GM23338 (cell line): ENCODE measurements around the gene OR10D3. TPM values are rescaled to one million over a fixed set of nuclear protein-coding genes. Genes with fewer than 3 reads are reported as not detected.

Experiments used
- ATAC-seq: fragments of 200-7000 bp; cut with Tn5 transposase; 3 replicates; pipeline ENCODE4 v1.9.1; 2020
- DNase-seq: peaks from one replicate; pipeline ENCODE4 v3.0.0-alpha.2; 2015; ENCODE audit warnings: low spot score
- H2AFZ ChIP-seq: fragments of 200-600 bp; sonication (generic); 2 replicates; pipeline ENCODE4 v1.8.0; 2016; ENCODE audit warnings: antibody characterized with exemption, mild to moderate bottlenecking, moderate library complexity
- H3F3A ChIP-seq: fragments of 200-600 bp; sonication (generic); replicated peaks from 2 replicates; pipeline ENCODE4 v1.8.0; 2017; ENCODE audit warnings: antibody characterized with exemption, mixed run types, low read depth
- H3K27ac ChIP-seq: fragments of 200-600 bp; sonication (generic); 2 replicates; pipeline ENCODE4 v1.6.1; 2016; ENCODE audit warnings: low read depth
- H3K27me3 ChIP-seq: fragments of 200-600 bp; sonication (generic); 2 replicates; pipeline ENCODE4 v1.8.0; 2016; ENCODE audit warnings: mild to moderate bottlenecking, mixed run types, moderate library complexity; ENCODE audit not compliant: insufficient read depth
- H3K36me3 ChIP-seq: fragments of 200-600 bp; sonication (generic); 2 replicates; pipeline ENCODE4 v1.8.0; 2016; ENCODE audit warnings: mild to moderate bottlenecking; ENCODE audit not compliant: insufficient read depth
- H3K4me1 ChIP-seq: fragments of 200-600 bp; sonication (generic); 2 replicates; pipeline ENCODE4 v1.8.0; 2016; ENCODE audit warnings: mild to moderate bottlenecking, moderate library complexity; ENCODE audit not compliant: insufficient read depth
- H3K4me2 ChIP-seq: fragments of 200-600 bp; sonication (generic); 2 replicates; pipeline ENCODE4 v1.7.1; 2017; ENCODE audit warnings: mixed run types
- H3K4me3 ChIP-seq: fragments of 200-600 bp; sonication (generic); 2 replicates; pipeline ENCODE4 v1.6.1; 2016; ENCODE audit warnings: mixed run types
- H3K79me2 ChIP-seq: fragments of 200-600 bp; sonication (generic); replicated peaks from 2 replicates; pipeline ENCODE4 v1.8.0; 2017; ENCODE audit warnings: mild to moderate bottlenecking; ENCODE audit not compliant: insufficient read depth
- H3K9me2 ChIP-seq: fragments of 200-600 bp; sonication (generic); 2 replicates; pipeline ENCODE4 v1.8.0; 2017; ENCODE audit not compliant: insufficient read depth
- H4K20me1 ChIP-seq: fragments of 200-600 bp; sonication (generic); replicated peaks from 2 replicates; pipeline ENCODE4 v1.8.0; 2017; ENCODE audit warnings: mild to moderate bottlenecking; ENCODE audit not compliant: insufficient read depth
- H3K27ac Mint-ChIP-seq: 2 replicates; pipeline ENCODE4 v1.8.0; 2020; ENCODE audit warnings: inconsistent platforms, mild to moderate bottlenecking, moderate library complexity, mixed read lengths
- H3K27me3 Mint-ChIP-seq: 3 replicates; pipeline ENCODE4 v1.8.0; 2022; ENCODE audit warnings: low read depth, mild to moderate bottlenecking, moderate library complexity, mixed read lengths, inconsistent platforms; ENCODE audit not compliant: insufficient read depth, poor library complexity
- H3K36me3 Mint-ChIP-seq: 3 replicates; pipeline ENCODE4 v1.8.0; 2021; ENCODE audit warnings: low read depth, mild to moderate bottlenecking, inconsistent platforms, moderate library complexity, mixed read lengths
- H3K4me1 Mint-ChIP-seq: 3 replicates; pipeline ENCODE4 v1.8.0; 2020; ENCODE audit warnings: mild to moderate bottlenecking, inconsistent platforms, mixed read lengths
- H3K4me3 Mint-ChIP-seq: 3 replicates; pipeline ENCODE4 v1.8.0; 2021; ENCODE audit warnings: moderate library complexity, mild to moderate bottlenecking, inconsistent platforms, mixed read lengths
- H3K9me3 Mint-ChIP-seq: 3 replicates; pipeline ENCODE4 v1.8.0; 2020; ENCODE audit warnings: moderate library complexity, mild to moderate bottlenecking, inconsistent platforms, mixed read lengths
- CTCF ChIP-seq, 2 experiments: fragments of 200-600 bp in 1 of 2; sonication (generic) in 1 of 2; conservative IDR thresholded peaks; 2 replicates each; pipeline versions ENCODE4 v1.5.1 to v1.6.1; 2016 to 2017; ENCODE audit warnings: antibody characterized with exemption in 2 of 2, low read depth in 2 of 2, mild to moderate bottlenecking in 2 of 2, moderate library complexity in 1 of 2
- NANOG ChIP-seq: IDR thresholded peaks from 2 replicates; pipeline ENCODE4 v1.6.1; 2016; ENCODE audit warnings: antibody characterized with exemption, borderline replicate concordance
- STAT1 ChIP-seq: IDR thresholded peaks from one replicate; pipeline ENCODE4 v1.6.1; 2016; ENCODE audit warnings: antibody characterized with exemption; ENCODE audit not compliant: unreplicated experiment
- polyA plus RNA-seq: library from polyadenylated mRNA; unstranded; fragments of >200 nt; fragmentation: Nextera tagmentation; extraction: Ambion mirVana; gene quantifications from 2 replicates; pipeline ENCODE4 v1.2.1, GENCODE V29; 2016
- total RNA-seq: library from RNA; depleted of rRNA; stranded (reverse); fragments of >200 nt; shearing (Covaris generic); gene quantifications from 2 replicates; pipeline ENCODE4 v1.2.3, GENCODE V29; 2014; rRNA removed

OR10D3 gene
- total and polyA plus RNA-seq, 2 experiments from 2014 or later: not detected

- Mint-ChIP-seq H3K27me3 (no peaks in the 10 kb centered on the region), H3K36me3 (no peaks in the 10 kb centered on the region), H3K4me3 (no peak overlapping the region), H3K4me1 (no peaks in the 10 kb centered on the region), H3K9me3 (no peaks in the 10 kb centered on the region), H3K27ac (no peak overlapping the region)
- H3K9me2 ChIP-seq: no peaks in the 10 kb centered on the region; the same call in 1 of the 2 replicates
- no peaks in the 10 kb centered on the region for H3K36me3 ChIP-seq
- TF ChIP-seq NANOG (no peak), STAT1 (no peak), CTCF (conservative IDR thresholded peaks at IDR 0.05; ENCODE audit: low read depth in 2 of 2) (no peak)
- no peaks in the 10 kb centered on the region for H3K79me2 ChIP-seq
- no peak overlapping the region for H3K4me2 ChIP-seq
- H3K27ac ChIP-seq: no peak overlapping the region
- H4K20me1 ChIP-seq: no peaks in the 10 kb centered on the region
- no peak for DNase-seq
- ATAC-seq: no peak
- no peaks in the 10 kb centered on the region for H3K27me3 ChIP-seq
- no peak overlapping the region for H2AFZ ChIP-seq
- H3K4me3 ChIP-seq: no peak overlapping the region
- no peaks in the 10 kb centered on the region for H3F3A ChIP-seq
- no peaks in the 10 kb centered on the region for H3K4me1 ChIP-seq
Measured at GRCh38 chr11:124233376-124233775, 50.2 kb downstream of the OR10D3 start.

Other genes starting within 250 kb of the OR10D3 start
- not detected in 2 replicates for gene OR4D5, start 243.7 kb upstream of the OR10D3 start, total RNA-seq
- gene OR4D5, start 243.7 kb upstream of the OR10D3 start, polyA plus RNA-seq: not detected in 2 replicates
- gene OR6T1, start 239.5 kb upstream of the OR10D3 start, total RNA-seq: not detected in 2 replicates
- not detected in 2 replicates for gene OR6T1, start 239.5 kb upstream of the OR10D3 start, polyA plus RNA-seq
- not detected in 2 replicates for gene OR10S1, start 205.6 kb upstream of the OR10D3 start, total RNA-seq
- not detected in 2 replicates for gene OR10S1, start 205.6 kb upstream of the OR10D3 start, polyA plus RNA-seq
- not detected in 2 replicates for gene OR10G6, start 188.2 kb upstream of the OR10D3 start, total RNA-seq
- not detected in 2 replicates for gene OR10G6, start 188.2 kb upstream of the OR10D3 start, polyA plus RNA-seq
- gene OR10G4, start 170.3 kb upstream of the OR10D3 start, total RNA-seq: not detected in 2 replicates
- not detected in 2 replicates for gene OR10G4, start 170.3 kb upstream of the OR10D3 start, polyA plus RNA-seq
- not detected in 2 replicates for gene OR10G9, start 160.3 kb upstream of the OR10D3 start, total RNA-seq
- gene OR10G9, start 160.3 kb upstream of the OR10D3 start, polyA plus RNA-seq: not detected in 2 replicates
- not detected in 2 replicates for gene OR10G8, start 156.5 kb upstream of the OR10D3 start, total RNA-seq
- not detected in 2 replicates for gene OR10G8, start 156.5 kb upstream of the OR10D3 start, polyA plus RNA-seq
- gene OR10G7, start 142.0 kb upstream of the OR10D3 start, total RNA-seq: not detected in 2 replicates
- not detected in 2 replicates for gene OR10G7, start 142.0 kb upstream of the OR10D3 start, polyA plus RNA-seq
- 13.5 and 15.2 TPM in 2 replicates for gene VWA5A, start 67.9 kb upstream of the OR10D3 start, total RNA-seq
- gene VWA5A, start 67.9 kb upstream of the OR10D3 start, polyA plus RNA-seq: 10.0 and 10.4 TPM in 2 replicates
- gene OR8G1, start 57.8 kb downstream of the OR10D3 start, total RNA-seq: not detected in 2 replicates
- gene OR8G1, start 57.8 kb downstream of the OR10D3 start, polyA plus RNA-seq: not detected in 2 replicates
- gene OR8G5, start 73.0 kb downstream of the OR10D3 start, total RNA-seq: not detected in 2 replicates
- gene OR8G5, start 73.0 kb downstream of the OR10D3 start, polyA plus RNA-seq: not detected in 2 replicates
- not detected in 2 replicates for gene OR8D1, start 130.6 kb downstream of the OR10D3 start, total RNA-seq
- not detected in 2 replicates for gene OR8D1, start 130.6 kb downstream of the OR10D3 start, polyA plus RNA-seq
- gene OR8D2, start 136.9 kb downstream of the OR10D3 start, total RNA-seq: not detected in 2 replicates
- gene OR8D2, start 136.9 kb downstream of the OR10D3 start, polyA plus RNA-seq: not detected in 2 replicates
- not detected in 2 replicates for gene OR8B2, start 201.2 kb downstream of the OR10D3 start, total RNA-seq
- gene OR8B2, start 201.2 kb downstream of the OR10D3 start, polyA plus RNA-seq: not detected in 2 replicates
- not detected in 2 replicates for gene OR8B3, start 215.7 kb downstream of the OR10D3 start, total RNA-seq
- gene OR8B3, start 215.7 kb downstream of the OR10D3 start, polyA plus RNA-seq: not detected in 2 replicates
- gene OR8B4, start 241.5 kb downstream of the OR10D3 start, total RNA-seq: not detected in 2 replicates
- gene OR8B4, start 241.5 kb downstream of the OR10D3 start, polyA plus RNA-seq: not detected in 2 replicates